Activated T-cell treated with anti-CD3 and anti-CD28 coated beads, Interleukin-2, amount 50 U/mL, for 24 hours (primary cell): Measurements from ENCODE around the gene CCDC149.

Experiments
- DNase-seq: peaks from one replicate; pipeline ENCODE4 v3.0.0-alpha.2; 2020
- H3K27ac Mint-ChIP-seq: 2 replicates; pipeline ENCODE4 v1.8.0; 2020; ENCODE audit warnings: mild to moderate bottlenecking, mixed read lengths
- H3K27me3 Mint-ChIP-seq: 2 replicates; pipeline ENCODE4 v1.8.0; 2020; ENCODE audit warnings: mixed read lengths
- H3K36me3 Mint-ChIP-seq: 2 replicates; pipeline ENCODE4 v1.8.0; 2020; ENCODE audit warnings: low read depth, mixed read lengths
- H3K4me1 Mint-ChIP-seq: 2 replicates; pipeline ENCODE4 v1.8.0; 2020; ENCODE audit warnings: low read depth, mixed read lengths
- H3K4me3 Mint-ChIP-seq: 2 replicates; pipeline ENCODE4 v1.8.0; 2020; ENCODE audit warnings: mild to moderate bottlenecking, moderate library complexity, mixed read lengths
- H3K9me3 Mint-ChIP-seq: 2 replicates; pipeline ENCODE4 v1.8.0; 2020; ENCODE audit warnings: mixed read lengths

Gene CCDC149

DNA sequence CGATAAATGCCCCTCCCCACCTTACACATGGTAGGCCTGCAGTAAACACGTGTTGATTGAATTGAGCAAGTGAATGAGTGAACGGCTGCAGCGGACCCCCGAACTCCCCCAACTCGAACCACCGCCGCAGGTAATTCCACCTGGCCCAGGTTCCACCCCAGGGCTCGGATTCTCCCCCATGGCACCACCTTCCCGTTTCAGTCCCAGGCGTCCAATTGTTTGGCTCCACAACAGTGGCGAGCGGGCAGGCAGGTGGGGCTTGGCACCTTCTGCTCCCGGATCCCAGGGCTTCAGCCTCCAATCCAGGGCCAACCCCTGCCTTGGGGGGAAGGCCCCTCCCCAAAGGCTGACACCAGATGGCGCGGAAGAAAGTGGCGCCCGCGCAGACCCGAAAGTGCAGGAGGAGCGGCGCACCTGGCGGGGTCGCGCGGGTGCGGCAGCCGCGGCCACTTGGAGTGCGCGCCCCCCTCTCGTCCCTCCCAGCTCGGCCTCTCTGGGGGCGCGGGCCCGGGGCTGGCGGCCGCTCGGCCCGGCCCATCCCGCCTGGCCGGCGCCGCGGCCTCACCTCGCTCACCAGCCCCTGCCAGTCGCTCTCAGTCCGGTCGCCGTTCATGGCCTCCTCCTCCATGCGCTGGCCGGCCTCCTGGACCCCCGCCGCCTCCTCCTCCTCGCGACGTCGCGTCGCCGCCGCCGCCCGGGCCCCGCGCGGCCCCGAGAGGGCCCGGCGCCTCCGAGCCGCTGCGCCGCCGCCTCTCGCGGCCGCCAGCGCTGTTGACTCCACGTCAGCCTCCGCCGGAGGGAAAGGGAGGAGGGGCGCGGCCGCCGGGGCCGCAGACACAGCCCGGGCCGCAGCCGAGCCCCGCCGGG, at the start of gene CCDC149:
Gene CCDC149, minus strand, starts transcription at position 791 of the 867 bp plus-strand sequence. Its CDS starts 178 bp downstream, at position 613.
- Mint-ChIP-seq H3K36me3 (no peaks in the 10 kb centered on the region), H3K27ac (no peak within 1 kb of the TSS), H3K27me3 (peaks cover 48% of the 10 kb centered on the region), H3K4me1 (peaks cover 2% of the 10 kb centered on the region), H3K9me3 (peaks cover 6% of the 10 kb centered on the region), H3K4me3 (peak within 1 kb of the TSS; percentile 44)
- no peak for DNase-seq

DNA sequence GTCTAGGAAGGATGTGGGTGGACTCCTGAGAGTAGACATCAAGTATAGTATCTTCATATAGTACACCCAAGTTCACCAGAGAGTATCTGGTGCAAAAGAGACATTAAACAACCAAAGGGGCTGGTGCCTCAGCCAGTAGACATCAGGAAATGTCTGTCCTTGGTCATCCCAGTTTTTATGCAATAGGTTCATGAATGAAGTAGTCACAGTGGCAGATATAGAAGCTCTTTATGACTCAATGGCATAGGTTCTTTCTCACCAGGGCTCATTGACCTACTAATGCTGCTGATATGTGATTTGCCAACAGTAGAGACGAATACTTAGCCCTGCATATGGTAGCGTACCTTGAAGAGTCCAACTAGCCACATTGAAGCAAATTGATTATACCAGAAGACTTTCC, 45.0 kb upstream of the CCDC149 start:
- DNase-seq: no peak
- Mint-ChIP-seq H3K4me1 (no peaks in the 10 kb centered on the region), H3K36me3 (no peaks in the 10 kb centered on the region), H3K27ac (no peak overlapping the region), H3K9me3 (peaks cover 5% of the 10 kb centered on the region), H3K27me3 (peaks cover 3% of the 10 kb centered on the region), H3K4me3 (no peak overlapping the region)

DNA sequence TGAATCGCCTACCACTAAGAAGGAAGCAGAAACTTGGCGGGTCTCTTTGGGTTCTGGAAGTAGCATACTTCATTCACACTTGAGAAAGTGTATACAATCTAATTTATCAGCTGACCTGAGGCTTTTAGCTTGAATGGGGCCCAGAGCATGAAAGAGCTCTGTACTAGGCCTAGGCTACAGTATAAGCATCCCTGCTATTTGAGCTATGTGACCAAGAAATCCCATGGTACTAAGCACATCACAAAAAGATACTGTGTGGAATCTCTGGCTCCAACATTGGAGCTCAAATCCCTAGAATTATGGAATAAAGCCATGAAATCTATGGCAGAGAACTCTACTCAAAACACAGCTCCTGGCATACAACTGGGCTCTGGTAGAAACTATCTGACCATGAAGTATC, 43.9 kb upstream of the CCDC149 start:
- H3K27ac Mint-ChIP-seq: no peak overlapping the region
- H3K36me3 Mint-ChIP-seq: no peaks in the 10 kb centered on the region
- peaks cover 5% of the 10 kb centered on the region for H3K27me3 Mint-ChIP-seq
- no peak overlapping the region for H3K4me3 Mint-ChIP-seq
- H3K4me1 Mint-ChIP-seq: no peaks in the 10 kb centered on the region
- peaks cover 4% of the 10 kb centered on the region for H3K9me3 Mint-ChIP-seq
- no peak for DNase-seq

DNA sequence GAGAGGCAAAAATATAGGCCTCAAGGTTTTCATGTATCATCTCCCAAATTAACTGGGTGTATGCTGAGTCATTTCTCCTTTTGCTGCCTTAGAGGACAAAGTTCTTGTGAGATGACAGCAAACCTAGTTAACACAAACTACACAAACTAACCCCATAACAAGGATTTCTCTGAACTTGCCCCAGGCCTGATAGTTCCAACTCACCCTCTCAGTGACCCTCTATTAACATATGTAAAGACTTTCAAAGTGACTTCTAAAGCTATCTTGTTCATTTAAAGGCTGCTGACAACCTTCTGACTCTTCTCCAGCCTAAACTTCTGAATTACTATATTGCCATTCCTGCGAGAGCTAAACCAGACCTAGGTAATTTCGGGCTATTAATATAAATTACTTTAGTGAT, 43.2 kb upstream of the CCDC149 start:
- Mint-ChIP-seq H3K4me3 (no peak overlapping the region), H3K36me3 (no peaks in the 10 kb centered on the region), H3K4me1 (no peaks in the 10 kb centered on the region), H3K27ac (no peak overlapping the region), H3K9me3 (peaks cover 4% of the 10 kb centered on the region), H3K27me3 (peaks cover 5% of the 10 kb centered on the region)
- DNase-seq: no peak

DNA sequence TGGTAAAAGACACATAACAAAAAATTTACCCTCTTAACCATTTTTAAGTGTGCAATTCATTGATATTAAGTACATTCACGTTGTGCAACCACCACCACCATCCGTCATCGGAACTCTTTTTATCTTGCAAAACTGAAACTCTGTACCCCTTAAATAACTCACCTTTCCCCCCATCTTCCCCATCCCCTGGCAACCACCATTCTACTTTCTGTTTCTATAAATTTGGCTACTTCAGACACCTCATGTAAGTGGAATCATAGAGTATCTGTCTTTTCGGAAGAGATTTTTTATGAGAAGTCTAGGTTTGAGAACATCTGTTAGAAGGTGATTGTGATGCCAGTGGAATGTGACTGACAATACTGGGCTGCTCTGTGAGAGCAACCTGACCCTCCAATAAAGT, 39.8 kb upstream of the CCDC149 start:
- H3K36me3 Mint-ChIP-seq: no peaks in the 10 kb centered on the region
- peaks cover 4% of the 10 kb centered on the region for H3K9me3 Mint-ChIP-seq
- H3K4me3 Mint-ChIP-seq: no peak overlapping the region

DNA sequence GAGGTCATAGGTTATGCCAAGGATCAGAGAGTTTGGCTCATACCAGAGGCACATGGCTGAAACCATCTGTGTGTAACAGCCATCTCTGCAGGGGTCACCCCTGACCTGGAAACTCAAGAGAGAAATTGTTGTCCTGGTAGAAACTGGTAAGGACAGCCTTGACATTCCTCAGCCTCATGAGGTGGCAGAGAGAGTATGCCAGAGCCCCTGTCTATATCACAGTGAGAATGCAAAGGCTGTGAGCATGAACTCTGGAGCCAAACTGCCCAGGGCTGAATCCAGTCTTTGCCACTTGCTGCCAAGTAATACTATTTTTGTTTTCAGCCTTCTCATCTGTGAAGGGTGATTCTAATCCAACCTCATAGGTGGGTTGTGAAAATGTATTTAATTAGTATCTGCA, 37.1 kb upstream of the CCDC149 start:
- H3K27ac Mint-ChIP-seq: no peak overlapping the region
- H3K27me3 Mint-ChIP-seq: peaks cover 5% of the 10 kb centered on the region
- DNase-seq: no peak
- H3K4me3 Mint-ChIP-seq: no peak overlapping the region
- H3K36me3 Mint-ChIP-seq: no peaks in the 10 kb centered on the region
- peaks cover 4% of the 10 kb centered on the region for H3K9me3 Mint-ChIP-seq
- no peaks in the 10 kb centered on the region for H3K4me1 Mint-ChIP-seq

More for the DNA sequence above, 39.8 kb upstream of the CCDC149 start:
- H3K27ac Mint-ChIP-seq: no peak overlapping the region
- DNase-seq: no peak
- H3K4me1 Mint-ChIP-seq: no peaks in the 10 kb centered on the region
- peaks cover 6% of the 10 kb centered on the region for H3K27me3 Mint-ChIP-seq

DNA sequence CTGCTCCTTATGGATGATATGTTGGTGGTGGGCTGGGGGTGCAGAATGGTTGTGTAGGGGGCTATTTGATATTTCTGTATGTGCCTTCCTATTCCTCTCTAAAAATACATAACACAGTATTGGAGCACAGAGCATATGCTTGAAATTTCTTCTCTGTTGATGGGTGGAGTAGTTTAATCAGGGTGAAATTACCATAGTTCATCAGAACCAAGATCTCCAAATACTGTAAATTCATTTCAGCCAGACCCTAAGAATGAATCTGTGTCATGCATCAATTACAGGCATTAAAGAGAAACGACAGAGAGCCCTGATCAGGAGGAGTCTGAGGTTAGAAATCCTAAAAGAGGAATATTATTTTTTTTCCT, 25.1 kb upstream of the CCDC149 start:
- no peak overlapping the region for H3K27ac Mint-ChIP-seq
- DNase-seq: no peak
- H3K9me3 Mint-ChIP-seq: peaks cover 8% of the 10 kb centered on the region
- H3K36me3 Mint-ChIP-seq: no peaks in the 10 kb centered on the region
- no peak overlapping the region for H3K4me3 Mint-ChIP-seq
- peaks cover 3% of the 10 kb centered on the region for H3K27me3 Mint-ChIP-seq
- H3K4me1 Mint-ChIP-seq: no peaks in the 10 kb centered on the region

DNA sequence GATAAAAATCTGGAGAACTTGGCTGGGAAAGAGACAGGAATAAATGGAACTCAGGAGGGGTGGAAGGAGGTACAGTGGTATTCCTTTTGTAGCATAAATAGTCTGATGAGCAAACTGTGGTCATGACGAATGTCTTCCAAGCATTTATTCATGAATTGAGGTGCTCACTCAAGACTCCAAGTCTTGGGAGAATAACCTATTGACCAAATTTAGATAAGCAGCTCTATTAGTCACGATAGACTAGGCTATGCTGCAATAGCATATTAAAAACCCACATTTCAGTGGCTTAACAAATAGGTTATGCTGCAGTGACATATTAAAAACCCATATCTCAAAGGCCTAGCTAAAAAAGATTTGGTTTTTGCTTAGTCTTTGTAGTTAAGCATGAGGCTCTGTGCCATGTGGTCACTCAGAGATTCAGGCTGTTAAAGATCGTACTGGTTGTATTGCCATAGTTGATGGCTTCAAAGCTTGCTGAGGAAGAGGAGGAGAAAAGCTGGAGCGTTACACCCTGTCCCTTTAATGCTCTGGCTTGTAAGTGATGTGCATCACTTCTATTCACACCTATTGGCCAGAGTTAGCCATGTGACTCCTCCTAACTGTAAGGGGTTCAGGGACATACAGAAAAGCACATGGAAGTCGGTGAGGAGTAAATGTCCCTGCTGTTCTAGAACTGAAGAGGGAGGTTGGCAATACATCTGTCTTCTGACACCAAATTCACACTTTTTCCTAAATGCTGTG, 24.5 kb upstream of the CCDC149 start:
- DNase-seq: no peak
- H3K4me1 Mint-ChIP-seq: no peaks in the 10 kb centered on the region
- H3K27ac Mint-ChIP-seq: no peak overlapping the region
- H3K27me3 Mint-ChIP-seq: peaks cover 3% of the 10 kb centered on the region
- no peak overlapping the region for H3K4me3 Mint-ChIP-seq
- H3K9me3 Mint-ChIP-seq: peaks cover 9% of the 10 kb centered on the region
- H3K36me3 Mint-ChIP-seq: no peaks in the 10 kb centered on the region

DNA sequence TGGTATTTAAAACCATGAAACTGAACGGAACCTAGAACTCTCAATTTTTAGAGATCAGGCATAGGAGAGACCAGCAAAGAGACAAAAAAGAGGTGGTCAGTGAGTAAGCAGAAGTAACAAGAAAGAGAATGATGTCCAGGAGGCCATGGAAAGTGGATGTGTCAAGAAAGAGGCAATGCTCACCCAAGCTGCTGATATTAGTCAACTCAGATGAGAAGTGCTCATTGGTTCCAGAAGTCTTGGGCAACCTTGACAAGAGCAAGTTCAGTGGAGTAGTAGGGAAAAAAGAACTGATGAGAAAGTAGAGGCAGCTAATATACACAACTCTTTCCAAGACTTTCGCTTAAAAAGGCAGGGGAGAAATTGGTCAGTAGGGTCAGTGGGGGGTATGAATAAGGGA, 23.0 kb upstream of the CCDC149 start:
- H3K27ac Mint-ChIP-seq: no peak overlapping the region
- H3K36me3 Mint-ChIP-seq: no peaks in the 10 kb centered on the region
- no peak for DNase-seq
- H3K4me1 Mint-ChIP-seq: no peaks in the 10 kb centered on the region
- peaks cover 9% of the 10 kb centered on the region for H3K9me3 Mint-ChIP-seq
- H3K27me3 Mint-ChIP-seq: peaks cover 3% of the 10 kb centered on the region
- no peak overlapping the region for H3K4me3 Mint-ChIP-seq

DNA sequence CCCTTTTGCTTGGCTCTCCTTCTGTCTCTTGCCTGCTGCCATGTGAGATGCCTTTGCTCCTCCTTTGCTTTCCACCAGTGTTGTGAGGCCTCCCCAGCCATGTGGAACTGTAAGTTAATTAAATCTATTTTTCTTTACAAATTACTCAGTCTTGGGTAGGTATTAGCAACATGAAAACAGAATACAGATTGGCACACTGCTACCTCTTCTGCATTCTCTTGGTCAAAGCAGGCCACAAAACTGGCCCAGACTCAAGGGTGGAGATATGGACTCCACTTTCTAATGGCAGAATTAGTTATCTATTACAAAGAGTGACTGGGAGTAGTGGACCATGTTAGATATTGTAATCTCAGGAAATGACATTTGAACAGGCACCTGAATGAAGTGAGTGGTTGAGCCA, 21.5 kb upstream of the CCDC149 start:
- peaks cover 3% of the 10 kb centered on the region for H3K27me3 Mint-ChIP-seq
- H3K4me3 Mint-ChIP-seq: no peak overlapping the region
- no peak for DNase-seq
- no peaks in the 10 kb centered on the region for H3K4me1 Mint-ChIP-seq
- H3K27ac Mint-ChIP-seq: no peak overlapping the region
- peaks cover 9% of the 10 kb centered on the region for H3K9me3 Mint-ChIP-seq
- no peaks in the 10 kb centered on the region for H3K36me3 Mint-ChIP-seq

DNA sequence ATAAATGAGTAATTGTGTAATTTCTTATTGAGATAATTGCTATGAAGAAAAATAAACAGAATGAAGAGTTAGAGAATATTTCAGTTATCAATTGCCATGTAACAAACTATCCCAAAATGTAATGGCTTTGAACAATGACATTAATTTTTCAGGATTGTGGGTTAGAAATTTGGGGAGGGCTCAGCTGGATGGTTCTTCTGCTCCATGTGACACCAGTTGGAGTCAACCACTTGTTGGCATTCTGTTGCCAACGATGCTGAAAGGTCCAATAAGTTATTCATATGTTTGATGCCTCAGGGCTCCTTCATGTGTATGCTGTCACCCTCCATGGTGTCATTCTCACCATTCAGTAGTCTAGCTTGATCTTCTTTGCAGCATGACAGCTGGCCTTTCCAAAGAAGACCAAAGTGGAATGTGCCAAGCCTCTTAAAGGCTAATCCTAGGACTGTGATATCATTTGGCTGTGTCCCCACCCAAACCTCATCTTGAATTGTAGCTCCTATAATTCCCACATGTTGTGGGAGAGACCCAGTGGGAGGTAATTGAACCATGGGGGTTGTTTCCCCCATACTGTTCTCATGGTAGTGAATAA, 20.9 kb upstream of the CCDC149 start:
- H3K36me3 Mint-ChIP-seq: no peaks in the 10 kb centered on the region

DNA sequence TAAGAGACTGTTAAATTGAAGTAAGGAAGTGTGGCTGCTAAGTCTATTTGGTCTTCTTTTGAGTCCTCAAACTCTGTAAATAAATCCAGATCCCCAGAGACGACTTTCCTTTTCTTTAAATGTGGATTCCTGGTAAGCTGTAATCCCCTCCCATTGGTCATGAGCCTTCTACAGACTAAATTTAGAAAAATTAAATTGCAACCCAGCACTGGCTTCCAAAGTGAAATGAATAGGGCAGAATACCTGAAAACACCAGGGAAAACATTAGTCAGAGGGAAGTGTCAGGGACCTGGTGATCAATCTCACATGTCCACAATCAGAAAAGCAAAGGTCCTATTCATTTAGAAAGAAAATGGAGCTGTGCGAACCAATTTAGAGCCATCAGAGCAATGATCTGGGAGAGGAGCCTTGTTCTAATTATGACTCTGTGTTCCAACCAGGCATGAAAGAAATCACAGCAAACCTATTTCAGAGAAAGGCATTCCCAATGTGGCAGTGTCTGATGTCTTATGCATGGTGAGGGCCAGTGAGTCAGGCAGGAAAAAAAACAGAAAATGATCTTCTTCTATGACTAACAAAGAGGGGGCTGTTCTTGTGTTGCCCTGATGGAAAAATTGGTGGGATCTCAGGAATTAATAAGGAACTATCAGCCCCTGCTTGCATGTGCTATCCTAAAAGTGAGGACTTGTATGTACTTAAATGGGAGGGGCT, 19.8 kb upstream of the CCDC149 start:
- H3K4me3 Mint-ChIP-seq: no peak overlapping the region
- H3K27me3 Mint-ChIP-seq: peaks cover 3% of the 10 kb centered on the region
- peaks cover 8% of the 10 kb centered on the region for H3K9me3 Mint-ChIP-seq
- DNase-seq: no peak
- H3K36me3 Mint-ChIP-seq: no peaks in the 10 kb centered on the region
- H3K27ac Mint-ChIP-seq: no peak overlapping the region
- no peaks in the 10 kb centered on the region for H3K4me1 Mint-ChIP-seq

More for the DNA sequence above, 20.9 kb upstream of the CCDC149 start:
- H3K9me3 Mint-ChIP-seq: peaks cover 9% of the 10 kb centered on the region
- no peaks in the 10 kb centered on the region for H3K4me1 Mint-ChIP-seq
- peaks cover 3% of the 10 kb centered on the region for H3K27me3 Mint-ChIP-seq
- no peak overlapping the region for H3K27ac Mint-ChIP-seq
- no peak for DNase-seq
- H3K4me3 Mint-ChIP-seq: no peak overlapping the region

DNA sequence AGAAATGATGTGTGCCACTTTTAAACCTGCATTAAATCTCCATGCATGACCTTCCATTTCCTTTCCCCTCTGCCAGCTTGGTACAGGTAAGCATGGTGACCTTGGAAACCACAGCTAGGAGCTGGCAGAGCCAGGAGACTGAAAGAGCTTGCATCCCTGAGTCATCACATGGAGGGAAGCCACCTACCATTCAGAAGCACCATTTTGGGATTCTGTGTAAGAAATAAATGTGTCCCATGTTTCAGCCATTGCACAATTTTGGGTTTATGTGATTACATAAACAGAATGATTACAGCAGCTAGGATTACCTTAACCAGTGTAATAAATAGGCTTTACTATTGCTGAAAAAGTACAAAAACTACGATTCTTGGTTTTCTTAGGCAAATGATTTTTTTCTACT, 17.3 kb upstream of the CCDC149 start:
- peaks cover 3% of the 10 kb centered on the region for H3K9me3 Mint-ChIP-seq
- no peaks in the 10 kb centered on the region for H3K4me1 Mint-ChIP-seq
- no peak overlapping the region for H3K4me3 Mint-ChIP-seq
- H3K27me3 Mint-ChIP-seq: peaks cover 3% of the 10 kb centered on the region
- no peak for DNase-seq
- no peaks in the 10 kb centered on the region for H3K36me3 Mint-ChIP-seq
- no peak overlapping the region for H3K27ac Mint-ChIP-seq

DNA sequence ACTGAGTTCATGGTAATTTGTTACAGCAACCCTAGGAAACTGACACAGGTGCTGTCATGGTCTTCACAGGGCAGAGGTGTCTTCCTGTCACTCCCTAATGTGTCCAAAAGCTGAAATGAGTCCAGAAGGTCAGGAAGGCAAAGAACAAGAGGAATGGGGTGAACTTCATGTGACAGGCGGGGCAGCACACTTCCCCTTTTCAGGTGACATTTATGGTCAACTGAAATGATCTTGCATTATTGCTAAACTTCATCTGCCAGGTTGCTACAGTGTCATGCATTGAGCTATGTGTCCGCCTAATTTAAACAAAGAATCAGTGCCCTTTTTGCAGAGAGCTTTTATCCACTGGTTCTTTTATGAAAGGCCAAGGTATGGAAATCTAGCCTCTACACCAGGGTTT, 15.9 kb upstream of the CCDC149 start:
- Mint-ChIP-seq H3K9me3 (peaks cover 3% of the 10 kb centered on the region), H3K4me1 (no peaks in the 10 kb centered on the region), H3K27ac (no peak overlapping the region), H3K36me3 (no peaks in the 10 kb centered on the region), H3K27me3 (peaks cover 3% of the 10 kb centered on the region), H3K4me3 (no peak overlapping the region)
- DNase-seq: no peak
